GF-D8 (cell line): ENCODE results near the gene HGS.
"Not testable (repeated sequence)": the region's sequence is repeated elsewhere in the genome, so short reads cannot be mapped to it uniquely, and the experiment has no call there.

Experiments used
- DNase-seq: peaks from one replicate; lab custom pipeline; 2025; lab: John Stamatoyannopoulos, UW

The HGS gene

DNA sequence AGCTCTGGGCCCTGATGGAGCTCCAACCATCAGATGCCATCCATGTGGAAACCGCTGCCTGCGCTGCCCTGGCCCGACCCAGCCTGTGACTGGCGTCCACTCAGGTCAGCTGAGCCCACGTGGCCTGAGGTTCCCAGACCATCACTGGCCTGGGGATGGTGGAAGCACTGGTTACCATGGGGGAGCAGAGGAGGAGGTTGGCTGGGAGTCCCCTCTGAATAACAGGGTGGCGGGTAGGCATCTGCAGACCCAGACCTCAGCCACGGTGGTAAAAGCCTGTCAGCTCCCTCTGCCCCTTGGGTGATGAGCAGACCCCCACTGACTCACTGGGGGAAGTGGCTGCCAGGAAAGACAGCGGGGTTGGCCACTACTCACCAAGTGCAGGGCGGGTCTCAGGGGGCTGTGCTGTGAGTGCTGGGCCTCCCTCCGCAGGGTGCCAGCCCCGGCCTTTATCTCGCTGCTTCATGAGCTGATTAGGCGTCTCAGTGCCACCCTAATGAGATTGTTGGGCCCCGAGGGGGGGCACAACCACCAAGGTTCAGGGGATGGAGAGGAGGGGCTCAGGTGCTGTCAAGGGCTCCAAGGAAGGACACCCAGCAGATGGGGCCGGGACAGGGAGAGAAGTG is 27.6 kb upstream of the HGS start, which contains the start of gene PDE6G:
Gene PDE6G, minus strand, starts transcription at position 425 of the 626 bp plus-strand sequence. CDS start 3,237 bp downstream, outside the sequence.
- no peak for DNase-seq

GRCh38 chr17:81656835-81657234 is 27.0 kb upstream of the HGS start:
- DNase-seq, result peak; percentile 28

- DNase-seq, result no peak
Observed at GRCh38 chr17:81659038-81659437, 24.8 kb upstream of the HGS start.

DNA sequence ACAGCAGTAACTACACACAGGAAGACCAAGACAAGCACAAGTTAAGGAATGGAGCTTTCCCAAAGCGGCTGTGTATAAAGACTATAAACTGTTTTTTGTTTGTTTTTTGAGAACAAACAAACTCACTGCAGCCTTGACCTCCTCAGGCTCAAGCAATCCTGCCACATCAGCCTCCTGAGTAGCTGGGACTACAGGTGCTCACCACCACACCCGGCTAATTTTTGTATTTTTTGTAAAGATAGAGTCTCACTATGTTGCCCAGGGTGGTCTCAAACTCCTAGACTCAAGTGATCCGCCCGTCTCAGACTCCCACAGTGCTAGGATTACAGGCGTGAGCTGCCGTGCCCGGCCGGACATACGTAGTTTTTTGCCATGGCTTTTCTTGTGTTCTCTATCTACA is 23.4 kb upstream of the HGS start:
- no peak for DNase-seq

DNA sequence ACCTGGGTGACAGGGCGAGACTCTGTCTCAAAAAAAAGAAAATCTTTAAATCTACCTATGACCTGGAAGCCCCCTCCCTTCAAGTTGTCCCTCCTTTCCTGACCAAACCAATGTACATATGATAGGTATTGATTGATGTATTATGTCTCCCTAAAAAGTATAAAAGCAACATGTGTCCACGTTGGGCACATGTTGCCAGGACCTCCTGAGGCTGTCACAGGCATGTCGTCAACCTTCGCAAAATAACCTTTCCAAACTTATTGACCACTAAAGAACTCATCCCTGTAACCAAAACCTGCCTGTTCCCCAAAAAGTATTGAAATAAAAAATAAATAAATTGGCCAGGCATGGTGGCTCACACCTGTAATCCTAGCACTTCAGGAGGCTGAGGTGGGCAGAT is 21.8 kb upstream of the HGS start:
- no peak for DNase-seq

DNA sequence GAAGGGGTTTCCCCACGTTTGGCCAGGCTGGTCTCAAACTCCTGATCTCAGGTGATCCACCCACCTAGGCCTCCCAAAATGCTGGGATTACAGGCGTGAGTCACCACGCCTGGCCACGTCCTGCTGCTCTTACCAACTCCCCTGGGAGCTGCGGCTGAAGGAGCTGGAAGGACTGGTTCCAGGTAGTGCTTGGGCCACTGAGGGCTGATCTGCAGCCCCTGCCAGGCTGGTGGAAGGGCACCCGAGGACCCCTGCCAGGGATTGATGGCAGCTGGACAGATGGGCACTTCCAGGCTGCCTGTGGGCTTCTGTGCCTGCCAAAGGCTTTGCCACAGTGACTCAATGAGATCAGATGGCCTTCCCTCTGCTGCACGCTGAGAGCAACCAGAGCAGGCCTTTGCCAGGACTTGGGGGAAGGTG is 19.8 kb upstream of the HGS start:
- no peak for DNase-seq

GRCh38 chr17:81665205-81666091 is 18.4 kb upstream of the HGS start:
- peak; percentile 42 for DNase-seq

- peak; percentile 39 for DNase-seq
Observed at GRCh38 chr17:81666092-81666341, 17.8 kb upstream of the HGS start.

- peak; percentile 76 for DNase-seq
Observed at GRCh38 chr17:81666342-81667191, 17.2 kb upstream of the HGS start, which contains the start of the genes CCDC137 and OXLD1. Gene CCDC137 (plus strand): TSS chr17:81666737. CDS start chr17:81666767, 30 bp downstream. Gene OXLD1 (minus strand): TSS chr17:81666605. CDS start chr17:81666577, 28 bp downstream.

DNA sequence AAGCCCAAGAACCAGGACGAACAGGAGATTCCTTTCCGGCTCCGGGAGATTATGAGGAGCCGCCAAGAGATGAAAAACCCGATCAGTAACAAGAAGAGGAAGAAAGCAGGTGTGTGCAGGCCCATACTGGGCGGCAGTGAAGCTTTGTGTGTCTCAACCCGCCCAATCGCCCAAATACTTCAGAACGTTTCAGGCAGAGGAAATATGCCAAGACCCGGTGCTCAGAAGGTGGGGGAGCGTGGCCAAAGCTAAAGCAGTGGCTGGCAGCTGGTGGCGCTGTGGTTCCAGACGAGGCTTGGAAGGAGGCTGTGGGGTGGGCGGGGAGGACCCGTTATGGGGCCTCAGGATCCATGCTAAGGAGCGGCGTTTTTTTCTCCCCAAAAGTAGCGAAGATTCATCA is 16.1 kb upstream of the HGS start:
- no peak for DNase-seq

DNA sequence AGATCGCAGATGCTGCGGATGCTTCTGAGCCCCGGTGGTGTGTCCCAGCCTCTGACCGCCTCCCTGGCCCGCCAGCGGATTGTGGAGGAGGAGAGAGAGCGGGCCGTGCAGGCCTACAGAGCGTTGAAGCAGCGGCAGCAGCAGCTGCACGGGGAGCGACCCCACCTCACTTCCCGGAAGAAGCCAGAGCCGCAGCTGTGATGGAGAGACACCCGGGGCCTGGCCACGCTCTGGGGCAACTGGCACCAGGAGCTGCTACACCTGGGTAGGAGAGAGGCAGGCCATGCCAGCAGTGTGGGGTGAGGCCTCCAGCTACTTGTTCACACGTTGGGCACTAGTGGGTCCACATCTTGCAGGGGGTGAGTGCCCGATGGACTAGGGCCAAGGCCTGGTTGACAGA is 11.3 kb upstream of the HGS start:
- DNase-seq, result no peak

- no peak for DNase-seq
Observed at GRCh38 chr17:81672954-81673353, 10.9 kb upstream of the HGS start.

DNA sequence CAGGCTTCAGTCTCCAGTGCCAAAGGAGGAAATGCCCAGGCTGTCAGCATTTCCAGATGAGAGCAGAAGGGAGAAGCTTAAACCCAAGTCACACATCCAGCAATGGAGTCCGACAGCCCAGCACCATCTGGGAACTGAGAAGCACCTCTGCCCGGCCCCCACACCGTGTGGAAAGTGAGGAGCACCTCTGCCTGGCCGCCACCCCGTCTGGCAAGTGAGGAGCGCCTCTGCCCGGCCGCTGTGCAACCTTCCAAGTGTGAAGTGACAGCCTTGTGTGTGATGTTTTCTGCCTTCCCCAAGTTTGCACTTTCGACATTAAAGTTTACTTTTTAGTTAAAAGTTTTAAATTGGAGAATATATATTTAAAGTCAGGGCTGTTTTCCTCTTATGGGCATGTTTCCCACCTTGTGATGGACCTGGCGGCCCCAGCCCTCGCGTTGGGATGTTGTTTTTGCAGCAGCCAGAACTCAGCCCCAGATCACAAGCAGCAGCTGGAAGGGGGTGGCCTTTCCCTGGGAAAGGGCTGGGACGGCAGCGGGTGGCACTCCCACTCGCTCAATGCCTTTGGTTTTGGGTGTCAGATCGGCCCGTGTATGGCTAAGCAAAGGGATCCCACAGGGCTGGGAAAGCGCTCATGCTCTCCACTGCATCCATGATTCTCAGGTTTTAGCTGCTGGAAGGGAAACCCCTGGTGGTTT is 10.1 kb upstream of the HGS start:
- DNase-seq, result no peak

DNA sequence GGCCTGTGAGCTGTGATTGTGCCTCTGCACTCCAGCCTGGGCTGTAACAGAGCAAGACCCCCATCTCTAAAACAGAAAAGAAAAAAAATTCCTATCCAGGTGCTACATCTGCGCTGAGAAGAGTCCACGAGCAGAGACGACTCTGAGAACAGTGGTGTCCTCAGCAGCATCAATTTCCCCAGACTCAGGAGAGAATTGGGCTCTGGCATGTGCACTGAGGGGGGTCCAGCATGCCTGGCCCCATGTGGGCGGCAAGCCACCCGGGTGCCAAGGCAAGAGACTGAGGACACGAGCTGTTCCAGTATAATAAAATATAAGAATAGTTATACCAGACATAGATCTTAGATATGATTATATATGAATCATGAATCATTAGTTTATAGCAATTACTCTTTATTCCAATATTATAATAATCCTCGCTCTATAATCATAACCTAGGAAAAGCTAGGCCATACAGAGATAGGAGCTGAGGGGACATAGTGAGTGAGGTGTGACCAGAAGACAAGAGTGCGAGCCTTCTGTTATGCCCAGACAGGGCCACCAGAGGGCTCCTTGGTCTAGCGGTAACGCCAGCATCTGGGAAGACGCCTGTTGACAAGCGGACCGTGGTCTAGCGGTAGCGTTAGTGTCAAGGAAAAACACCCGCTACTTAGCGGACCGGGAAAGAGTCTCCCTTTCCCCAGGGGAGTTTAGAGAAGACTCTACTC is 8.1 kb upstream of the HGS start:
- DNase-seq, result not testable (repeated sequence)

- DNase-seq, result no peak
Observed at GRCh38 chr17:81676906-81677305, 6.9 kb upstream of the HGS start.

DNA sequence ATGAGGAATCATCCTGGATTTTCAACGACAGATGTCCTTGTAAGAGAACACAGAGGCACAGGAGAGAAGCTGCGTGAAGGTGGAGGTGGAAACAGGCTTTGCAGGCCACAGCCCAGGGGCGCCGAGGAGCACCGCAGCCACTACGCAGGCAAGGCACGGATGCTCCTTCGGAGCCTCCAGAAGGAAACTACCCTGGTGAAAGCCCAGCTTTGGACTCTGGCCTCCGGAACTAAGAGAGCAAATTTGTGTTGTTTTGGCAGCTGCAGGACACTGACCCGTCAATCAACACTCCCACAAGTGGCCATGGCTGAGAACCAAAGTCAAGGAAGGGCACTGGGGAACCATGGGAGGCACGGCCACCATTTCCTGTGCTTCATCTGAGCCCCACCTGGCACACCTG is 3.7 kb upstream of the HGS start:
- no peak for DNase-seq

DNA sequence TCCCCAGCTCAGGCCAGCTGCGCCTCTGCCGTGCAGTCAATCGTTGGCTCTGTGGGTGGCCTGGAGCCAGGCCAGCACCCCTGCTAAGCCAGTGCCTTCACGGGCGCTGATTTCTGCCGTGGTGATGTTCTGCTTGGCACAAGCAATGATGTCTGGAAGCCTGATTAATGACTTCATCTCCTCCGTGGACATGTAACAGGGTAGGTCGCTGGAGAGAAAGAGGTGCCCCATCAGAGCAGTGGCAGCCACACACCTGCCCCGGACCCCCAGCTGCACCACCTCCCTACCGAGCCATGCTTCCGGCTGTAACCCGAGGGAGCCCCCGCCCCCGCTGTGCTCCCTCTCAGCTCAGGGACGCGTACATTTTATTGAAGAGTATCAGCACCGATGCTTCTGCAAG is 2.1 kb upstream of the HGS start:
- DNase-seq, result no peak

DNA sequence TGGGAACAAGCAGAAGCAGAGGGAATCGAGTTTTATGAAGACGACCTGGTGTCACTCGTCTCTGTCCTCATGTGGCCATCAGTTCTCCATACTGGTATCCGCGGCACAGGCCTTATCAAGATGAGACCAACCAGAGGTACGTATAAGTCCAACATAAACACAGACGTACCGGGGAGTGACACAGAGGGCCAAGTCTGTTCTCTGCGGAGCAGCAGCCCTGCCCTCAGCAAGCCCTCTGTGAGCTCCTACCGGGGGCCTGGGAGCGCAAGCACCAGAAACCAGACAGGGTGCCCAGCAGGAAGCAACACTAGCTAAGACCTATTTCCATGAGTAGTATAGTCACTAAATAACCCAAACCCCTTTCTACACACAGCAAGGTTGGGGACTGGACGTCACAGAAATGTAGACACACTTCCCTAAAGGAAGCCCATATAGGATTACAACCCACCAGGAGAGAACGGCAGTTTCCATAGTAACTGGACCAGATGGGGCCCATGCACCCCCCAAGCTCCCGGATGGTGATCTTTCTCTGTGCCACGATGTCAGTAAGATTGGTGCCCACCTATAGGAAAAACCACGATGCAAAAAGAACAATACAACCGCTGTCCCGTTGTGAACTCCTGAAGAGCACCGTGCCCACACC is 1.1 kb upstream of the HGS start:
- no peak for DNase-seq

GRCh38 chr17:81683208-81683583 is 615 bp upstream of the HGS start:
- DNase-seq, result no peak

- no peak for DNase-seq
Observed at GRCh38 chr17:81684442-81684911, 666 bp downstream of the HGS start.

DNA sequence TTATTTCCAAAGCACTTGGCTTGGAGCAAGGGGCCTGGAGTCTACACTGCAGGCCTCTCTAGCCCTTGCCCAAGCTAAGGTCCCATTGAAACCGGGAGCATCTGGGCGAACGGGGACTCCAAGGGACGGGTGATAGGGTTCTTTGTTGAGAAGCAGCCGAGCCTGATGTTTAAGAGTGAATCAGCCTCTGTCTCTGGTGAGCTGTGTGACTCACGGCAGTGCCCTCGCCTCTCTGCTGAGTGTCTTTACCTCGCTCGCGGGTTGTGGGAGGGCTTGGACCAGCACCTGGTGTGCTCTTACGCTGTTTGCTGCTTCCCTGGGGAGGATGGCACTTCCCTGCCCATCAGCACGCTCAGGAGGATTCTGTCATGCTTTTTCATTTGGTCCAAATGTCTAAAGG is 1.3 kb downstream of the HGS start:
- DNase-seq, result no peak
